ENCODE measurements around the gene NEU2.

Gene NEU2

GRCh38 chr2:233032551-233033320 is at the start of gene NEU2:
TSS of gene NEU2 (plus strand) at chr2:233032672. CDS start at chr2:233032672, 0 bp downstream.
- no peak for DNase-seq (ENCODE audit: low spot score)

DNA sequence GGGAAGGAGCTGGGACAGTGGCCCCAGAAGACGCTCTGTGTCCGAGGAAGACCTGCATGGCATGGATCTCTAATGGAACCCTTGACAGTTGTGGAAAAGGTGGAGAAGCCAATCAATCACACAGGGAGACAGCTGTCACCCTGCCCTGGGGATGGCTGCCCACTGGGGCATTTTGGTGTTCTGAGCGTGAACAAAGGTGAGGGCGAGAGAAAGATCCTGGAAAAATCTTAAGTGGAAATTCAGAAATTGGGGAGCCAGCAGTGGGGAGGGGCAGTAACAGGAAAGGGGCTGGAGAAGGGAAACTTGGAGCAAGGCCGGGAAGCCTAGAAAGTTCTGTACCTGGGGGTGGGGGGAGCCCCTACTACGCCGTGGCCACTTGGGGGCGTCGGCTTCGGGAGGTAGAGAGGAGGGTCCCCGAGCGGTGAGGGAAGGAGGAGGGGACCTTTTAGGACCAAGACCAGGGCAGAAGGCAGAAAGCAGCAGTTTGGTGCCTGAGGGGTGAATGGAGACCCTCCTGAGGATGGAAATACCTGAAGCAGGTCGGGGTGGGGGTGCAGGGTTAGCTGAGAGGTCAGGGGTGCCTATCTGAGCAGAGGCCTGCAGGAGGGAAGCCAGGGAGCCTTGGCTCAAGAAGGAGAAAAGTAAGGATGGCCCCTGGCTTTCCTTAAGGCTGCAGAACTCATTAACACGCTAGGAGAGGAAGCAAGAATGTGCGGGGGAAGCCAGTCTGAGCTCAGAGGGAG is 49.4 kb upstream of the NEU2 start:
- no peak for DNase-seq (ENCODE audit: low spot score)

DNA sequence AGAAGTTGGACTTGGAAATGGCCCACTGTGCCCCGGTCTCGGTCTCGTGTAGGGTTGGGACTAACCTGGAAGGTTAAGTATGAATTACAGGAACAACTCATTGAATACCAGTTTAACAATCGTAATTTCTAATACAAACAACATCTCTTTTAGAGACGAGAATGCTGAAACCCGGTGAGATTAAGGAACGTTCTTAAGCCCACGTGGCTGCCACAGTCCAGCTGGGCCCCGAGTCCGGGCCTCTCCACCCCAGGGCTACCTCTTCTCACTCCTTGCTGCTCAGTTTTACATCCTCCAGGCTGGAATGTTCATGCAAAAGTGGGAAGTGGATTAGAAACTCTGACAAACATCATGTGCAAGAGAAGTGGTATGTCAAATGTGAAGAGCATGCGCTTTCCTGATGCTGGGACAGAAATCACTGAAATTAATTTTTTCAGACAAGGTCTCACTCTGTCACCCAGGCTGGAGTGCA is 48.8 kb upstream of the NEU2 start:
- DNase-seq (ENCODE audit: low spot score) = no peak

DNA sequence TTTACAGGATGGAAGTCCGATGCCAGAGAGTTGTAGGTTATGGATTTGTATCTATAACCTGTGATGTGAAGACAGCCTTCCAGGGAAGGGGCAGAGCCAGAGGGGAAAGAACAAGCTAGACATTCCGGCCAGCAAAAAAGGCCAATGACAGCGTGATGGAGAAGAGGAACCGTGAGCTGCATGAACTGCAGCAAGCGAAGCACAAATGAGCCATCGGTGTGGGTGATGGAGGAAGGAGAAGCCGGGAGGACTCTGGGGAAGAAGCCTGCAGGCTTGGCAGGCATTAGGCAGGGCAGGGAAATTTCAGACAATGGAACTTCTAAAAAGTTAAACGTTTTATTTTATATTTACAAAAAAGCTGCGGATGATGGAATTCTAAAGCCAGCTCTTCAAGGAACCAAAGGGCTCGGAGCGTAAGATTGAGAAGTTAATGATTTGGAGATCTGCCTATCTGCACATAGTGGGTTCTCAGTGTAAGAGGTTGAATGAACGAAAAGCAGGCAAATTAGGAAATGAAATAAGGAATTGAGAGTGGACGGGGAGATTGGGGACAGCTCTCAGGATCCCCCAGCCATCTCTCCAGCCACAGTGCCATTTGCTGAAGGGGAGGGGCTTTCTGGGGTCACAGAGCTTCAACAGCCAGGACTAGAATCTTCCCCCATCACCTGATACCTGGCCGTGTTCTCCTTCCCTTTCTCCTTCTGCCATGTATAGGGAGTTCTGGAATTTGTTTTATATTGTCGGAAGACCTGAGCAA is 47.8 kb upstream of the NEU2 start:
- DNase-seq (ENCODE audit: low spot score) = no peak

- DNase-seq (ENCODE audit: low spot score) = no peak
Observed at GRCh38 chr2:232986155-232986554, 46.3 kb upstream of the NEU2 start.

DNA sequence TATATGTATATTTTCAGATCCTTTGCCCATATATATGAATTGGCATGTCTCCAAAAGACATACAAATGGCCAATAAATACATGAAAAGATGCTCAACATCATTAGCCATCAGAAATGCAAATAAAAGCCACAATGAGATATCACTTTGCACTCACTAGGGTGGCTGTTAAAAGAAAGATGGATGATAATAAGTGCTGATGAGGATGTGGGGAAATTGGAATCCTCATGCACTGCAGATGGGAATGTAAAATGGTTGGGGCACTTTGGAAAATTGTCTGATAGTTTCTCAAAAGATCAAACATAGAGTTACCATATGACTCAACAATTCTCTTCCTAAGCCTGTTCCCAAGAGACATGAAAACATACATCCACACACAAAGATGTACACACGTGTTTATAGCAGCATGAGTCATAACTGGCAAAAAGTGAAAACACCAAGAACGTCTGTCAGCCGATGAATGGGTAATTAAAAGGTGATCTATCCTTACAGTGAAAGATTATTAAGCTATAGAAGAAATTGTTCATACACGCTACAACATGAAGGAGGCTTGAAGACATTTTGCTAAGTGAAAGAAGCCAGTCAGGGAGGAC is 39.1 kb upstream of the NEU2 start:
- no peak for DNase-seq (ENCODE audit: low spot score)

- no peak for DNase-seq (ENCODE audit: low spot score)
Observed at GRCh38 chr2:232994446-232994845, 38.0 kb upstream of the NEU2 start.

- no peak for DNase-seq (ENCODE audit: low spot score)
Observed at GRCh38 chr2:232997749-232998665, 34.5 kb upstream of the NEU2 start.

DNA sequence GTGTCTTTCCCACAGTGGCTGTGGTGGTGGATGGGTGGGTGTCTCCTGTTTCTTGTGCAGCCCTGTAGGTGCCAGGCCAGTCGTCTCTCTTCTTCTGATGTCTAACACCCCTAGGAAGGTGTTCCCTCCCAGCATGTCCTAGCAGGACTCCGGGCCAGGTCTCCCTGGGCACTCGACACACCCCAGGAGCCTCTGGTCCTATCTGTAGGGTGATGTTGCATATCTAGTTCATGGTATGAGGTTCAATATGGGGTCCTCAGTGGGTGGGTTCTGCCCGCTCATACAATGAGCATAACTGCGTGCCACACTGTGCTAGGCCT is 33.8 kb upstream of the NEU2 start:
- no peak for DNase-seq (ENCODE audit: low spot score)

GRCh38 chr2:232999354-232999753 is 33.1 kb upstream of the NEU2 start:
- no peak for DNase-seq (ENCODE audit: low spot score)

DNA sequence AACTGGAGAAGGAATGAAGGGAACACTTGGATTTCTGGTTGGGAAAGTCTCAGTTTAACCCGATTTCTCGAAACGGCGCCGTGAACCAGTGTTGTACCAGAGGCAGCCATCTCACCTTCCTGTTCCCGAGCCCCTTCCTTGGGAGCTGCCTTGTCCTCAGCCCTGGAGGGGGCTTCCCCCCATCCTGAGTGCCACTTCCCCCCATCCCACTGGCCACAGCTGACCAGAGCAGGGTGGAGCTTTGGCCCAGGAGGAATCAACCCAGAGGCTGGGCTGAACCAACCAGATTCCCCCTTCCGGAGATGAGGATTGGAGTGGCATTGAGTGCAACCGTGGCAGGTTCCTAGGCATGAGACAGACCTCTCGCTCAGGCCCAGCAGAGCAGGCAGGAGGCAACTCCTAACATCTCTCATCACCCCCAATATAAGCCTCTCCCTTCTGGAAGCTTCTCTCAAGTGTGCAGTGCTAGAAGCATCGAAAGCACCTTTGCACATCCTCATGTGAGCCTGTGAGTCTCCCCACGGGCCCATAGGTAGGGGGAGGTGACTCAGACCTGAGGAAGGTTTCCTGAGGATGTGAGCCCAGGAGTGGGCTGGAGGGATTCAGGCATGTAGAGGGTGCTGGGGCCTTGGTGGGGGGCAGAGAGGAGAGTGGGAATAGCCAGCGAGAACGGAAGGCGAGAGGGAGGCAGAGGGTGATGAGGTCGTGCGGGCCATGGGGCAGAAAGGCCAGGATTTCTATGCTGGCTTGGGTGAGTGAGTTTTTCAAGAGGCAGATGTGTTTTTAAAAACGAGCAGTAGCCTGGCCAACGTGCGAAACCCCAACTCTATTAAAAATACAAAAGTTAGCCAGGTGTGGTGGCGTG is 31.4 kb upstream of the NEU2 start:
- DNase-seq (ENCODE audit: low spot score) = no peak

DNA sequence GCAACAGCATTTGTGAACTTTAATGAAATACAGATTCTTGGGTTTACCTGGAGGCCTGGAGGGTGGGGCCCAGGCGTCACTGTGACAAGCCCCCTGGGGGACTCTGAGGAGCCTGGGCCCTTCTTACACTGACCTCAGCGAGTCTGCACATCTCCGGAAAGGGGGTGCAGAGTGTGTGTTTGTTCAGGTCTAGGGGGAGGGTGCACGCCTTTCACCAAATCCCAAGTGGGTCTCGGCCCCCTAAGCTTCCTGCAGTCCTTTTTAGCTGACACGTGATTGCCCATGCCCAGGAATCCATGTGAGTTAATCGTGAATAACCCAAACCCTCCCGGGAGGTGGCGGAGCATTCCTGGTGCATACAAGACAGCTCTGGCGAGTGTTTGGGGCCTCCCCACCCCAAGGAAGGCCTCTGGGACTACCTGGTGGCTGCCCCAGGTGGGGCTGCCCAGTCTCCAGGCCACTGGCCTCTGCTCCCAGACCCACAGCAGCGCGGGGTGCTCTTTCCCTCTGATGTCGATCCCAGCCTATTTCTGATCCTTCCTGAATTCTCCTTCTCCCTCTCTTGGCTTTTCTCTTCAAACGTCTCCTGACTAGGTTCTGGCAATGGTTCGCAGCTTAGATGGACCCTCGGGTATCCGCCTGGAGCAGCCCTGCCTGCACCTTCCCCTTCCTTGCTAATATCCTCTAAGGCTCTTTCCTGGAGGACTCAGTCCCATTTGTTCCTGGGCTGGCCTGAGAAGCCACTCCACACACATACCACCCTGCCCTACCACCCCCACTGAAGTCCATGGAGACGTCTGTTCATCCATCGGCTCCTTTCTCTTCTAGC is 29.4 kb upstream of the NEU2 start:
- DNase-seq (ENCODE audit: low spot score) = no peak

GRCh38 chr2:233003658-233004555 is 28.6 kb upstream of the NEU2 start:
- no peak for DNase-seq (ENCODE audit: low spot score)

- no peak for DNase-seq (ENCODE audit: low spot score)
Observed at GRCh38 chr2:233005096-233005495, 27.4 kb upstream of the NEU2 start.

- no peak for DNase-seq (ENCODE audit: low spot score)
Observed at GRCh38 chr2:233006648-233007047, 25.8 kb upstream of the NEU2 start.

- DNase-seq (ENCODE audit: low spot score) = no peak
Observed at GRCh38 chr2:233007270-233007669, 25.2 kb upstream of the NEU2 start.

- no peak for DNase-seq (ENCODE audit: low spot score)
Observed at GRCh38 chr2:233007739-233008138, 24.7 kb upstream of the NEU2 start.

DNA sequence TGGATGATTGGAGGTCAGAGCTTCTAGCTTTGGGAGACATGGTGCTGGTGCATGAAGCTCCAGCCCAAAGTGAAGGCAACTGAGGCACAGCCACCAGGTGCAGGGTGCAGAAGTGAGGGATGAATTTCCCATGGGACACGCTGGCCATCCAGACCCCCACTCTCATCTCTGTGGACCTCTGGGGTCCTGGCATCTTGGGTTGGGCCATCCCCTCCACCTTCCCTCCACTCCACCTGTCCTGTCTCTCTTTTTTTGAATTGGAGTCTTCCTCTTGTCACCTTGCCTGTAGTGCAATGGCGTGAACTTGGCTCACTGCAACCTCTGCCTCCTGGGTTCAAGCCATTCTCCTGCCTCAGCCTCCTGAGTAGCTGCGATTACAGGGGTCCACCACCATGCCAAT is 22.8 kb upstream of the NEU2 start:
- no peak for DNase-seq (ENCODE audit: low spot score)
